ENCODE data around the gene GRM3.

Gene GRM3

GRCh38 chr7:86706406-86706805 lies 62.7 kb downstream of the GRM3 start:
- DNase-seq = no peak

DNA sequence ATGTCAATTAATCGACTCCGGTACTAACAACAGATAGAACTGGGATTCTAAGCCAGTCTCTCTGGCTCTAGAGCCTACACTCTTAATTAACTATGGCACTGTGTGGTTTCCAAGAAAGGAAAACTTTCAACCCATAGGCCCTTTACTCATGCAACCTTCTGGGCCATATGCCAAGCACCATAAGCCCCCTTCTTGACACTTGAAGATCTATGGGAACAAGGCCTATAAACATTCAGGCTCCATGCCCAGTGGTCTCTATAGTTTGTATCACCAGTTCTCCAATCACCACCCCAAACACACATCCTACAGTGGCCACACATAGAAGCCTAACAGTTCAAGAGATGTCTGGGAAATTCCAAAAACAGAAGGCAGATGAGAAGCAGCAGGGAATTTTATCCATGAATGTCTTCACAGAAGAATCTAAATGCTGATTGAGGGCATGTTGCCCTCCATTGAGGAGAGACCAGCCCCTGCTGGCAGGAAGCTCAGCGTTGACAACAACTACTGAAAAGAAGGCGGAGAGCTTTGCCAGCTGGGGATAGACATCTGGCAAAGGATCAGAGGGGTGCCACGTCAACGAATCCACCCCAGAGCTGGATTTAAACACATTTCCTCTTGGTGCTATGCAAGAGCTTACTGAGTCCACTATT lies 64.4 kb downstream of the GRM3 start:
- no peak for DNase-seq

DNA sequence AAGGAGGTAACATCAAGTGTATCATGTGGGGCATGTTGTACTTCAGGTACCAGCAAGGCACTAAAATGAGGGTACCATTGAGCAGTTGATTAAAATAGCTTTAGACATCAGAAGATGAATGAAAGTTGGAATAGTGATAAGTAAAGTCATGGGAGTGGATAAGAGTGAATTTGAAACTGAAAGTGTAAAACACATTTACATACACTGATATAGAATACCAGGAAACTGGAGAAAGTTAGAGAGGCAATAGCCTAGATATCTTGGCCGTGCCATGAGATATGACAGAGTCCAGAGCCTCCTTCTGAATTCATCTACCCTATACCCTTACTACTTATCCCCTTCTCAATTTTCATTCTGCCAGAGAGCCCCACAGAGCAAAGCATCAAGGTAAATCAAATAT lies 76.6 kb downstream of the GRM3 start:
- DNase-seq = no peak

GRCh38 chr7:86733783-86734182 lies 90.1 kb downstream of the GRM3 start:
- peak; percentile 27 for DNase-seq

GRCh38 chr7:86745013-86745745 lies 101.5 kb downstream of the GRM3 start:
- peak; percentile 76 for DNase-seq

- no peak for DNase-seq
These were observed 104.0 kb downstream of the GRM3 start for GRCh38 chr7:86747698-86748097.

DNA sequence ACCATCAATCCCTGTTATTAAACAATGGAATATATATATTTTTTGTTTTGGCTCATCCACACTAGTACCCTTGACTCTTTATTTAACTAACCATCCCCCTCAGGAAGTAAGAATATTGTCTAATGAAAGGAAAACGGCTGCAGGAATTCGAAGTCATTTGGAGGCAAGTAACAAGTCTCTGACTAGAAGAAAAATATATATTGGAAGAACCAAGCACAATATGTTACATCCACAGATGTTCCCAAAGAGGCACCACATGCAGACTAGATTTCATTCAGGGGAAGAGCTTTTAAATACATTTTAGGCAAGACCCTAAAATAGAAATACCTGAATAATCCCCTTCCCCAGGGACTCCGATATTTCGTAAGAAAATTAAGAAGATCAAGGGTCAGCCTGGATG lies 104.5 kb downstream of the GRM3 start:
- DNase-seq = no peak

GRCh38 chr7:86748843-86749719 lies 105.4 kb downstream of the GRM3 start:
- DNase-seq = no peak

DNA sequence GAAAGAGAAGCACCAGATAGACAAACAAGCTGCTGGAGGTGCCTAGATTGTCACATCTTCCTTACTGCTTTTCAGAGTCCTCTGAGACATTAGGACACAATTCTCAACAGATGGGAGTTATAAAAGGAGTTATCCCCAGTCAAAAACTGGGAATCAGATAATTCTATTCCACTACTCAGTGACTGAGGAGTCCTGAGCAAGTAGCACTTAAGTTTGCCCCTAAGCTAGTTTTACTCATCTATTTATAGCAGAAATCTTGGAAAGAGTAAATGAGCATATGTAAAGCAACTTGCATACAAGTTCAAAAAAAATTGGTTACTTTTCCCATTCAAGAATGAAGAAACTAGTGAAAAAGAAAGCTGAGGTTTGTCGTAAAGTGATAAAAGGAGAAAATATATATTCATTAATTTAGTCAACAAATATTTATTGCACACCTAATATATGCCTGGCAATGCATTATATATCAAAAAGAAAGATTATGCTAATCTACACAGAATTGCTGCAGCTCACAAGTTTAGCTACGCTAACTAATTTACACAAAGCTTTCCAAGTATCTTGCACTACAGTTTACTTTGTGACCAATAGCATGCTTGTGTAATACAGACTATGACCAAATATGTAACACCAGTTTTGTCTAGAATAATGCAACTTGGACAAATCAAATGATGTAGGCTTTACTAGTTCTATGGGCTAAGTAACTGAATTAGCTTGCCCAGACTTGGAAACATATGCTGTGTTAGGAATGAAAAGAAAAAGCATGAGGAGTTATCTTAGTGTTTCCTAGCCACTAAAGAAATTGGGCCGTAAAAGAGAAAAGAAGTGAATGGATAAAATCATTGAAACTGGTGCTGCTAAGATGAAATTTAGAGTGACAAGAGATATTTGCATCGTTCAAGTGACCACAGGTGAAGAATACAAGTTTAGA lies 106.3 kb downstream of the GRM3 start:
- DNase-seq = no peak

GRCh38 chr7:86760236-86760635 lies 116.5 kb downstream of the GRM3 start:
- no peak for DNase-seq

- no peak for DNase-seq
These were observed 118.4 kb downstream of the GRM3 start for GRCh38 chr7:86762129-86762528.

DNA sequence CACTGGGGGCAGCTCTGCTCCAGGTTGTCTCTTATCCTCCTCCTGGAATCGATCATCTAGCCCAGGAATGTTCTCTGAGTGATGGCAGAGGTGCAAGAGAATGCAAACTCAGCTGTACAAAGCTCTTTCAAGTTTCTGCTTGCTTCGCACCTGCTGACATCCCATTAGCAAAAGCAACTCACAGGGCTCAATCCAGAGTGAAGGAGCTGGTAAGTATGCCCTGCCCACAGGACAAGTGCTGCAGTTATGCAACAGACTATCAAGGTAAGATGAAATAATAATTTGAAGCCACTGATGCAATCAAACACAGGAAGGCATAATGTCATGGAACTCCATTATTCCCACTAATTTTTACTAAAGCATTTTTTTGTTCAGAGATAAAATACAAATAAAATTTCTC lies 122.2 kb downstream of the GRM3 start:
- DNase-seq = no peak

GRCh38 chr7:86768394-86768793 lies 124.7 kb downstream of the GRM3 start:
- no peak for DNase-seq

DNA sequence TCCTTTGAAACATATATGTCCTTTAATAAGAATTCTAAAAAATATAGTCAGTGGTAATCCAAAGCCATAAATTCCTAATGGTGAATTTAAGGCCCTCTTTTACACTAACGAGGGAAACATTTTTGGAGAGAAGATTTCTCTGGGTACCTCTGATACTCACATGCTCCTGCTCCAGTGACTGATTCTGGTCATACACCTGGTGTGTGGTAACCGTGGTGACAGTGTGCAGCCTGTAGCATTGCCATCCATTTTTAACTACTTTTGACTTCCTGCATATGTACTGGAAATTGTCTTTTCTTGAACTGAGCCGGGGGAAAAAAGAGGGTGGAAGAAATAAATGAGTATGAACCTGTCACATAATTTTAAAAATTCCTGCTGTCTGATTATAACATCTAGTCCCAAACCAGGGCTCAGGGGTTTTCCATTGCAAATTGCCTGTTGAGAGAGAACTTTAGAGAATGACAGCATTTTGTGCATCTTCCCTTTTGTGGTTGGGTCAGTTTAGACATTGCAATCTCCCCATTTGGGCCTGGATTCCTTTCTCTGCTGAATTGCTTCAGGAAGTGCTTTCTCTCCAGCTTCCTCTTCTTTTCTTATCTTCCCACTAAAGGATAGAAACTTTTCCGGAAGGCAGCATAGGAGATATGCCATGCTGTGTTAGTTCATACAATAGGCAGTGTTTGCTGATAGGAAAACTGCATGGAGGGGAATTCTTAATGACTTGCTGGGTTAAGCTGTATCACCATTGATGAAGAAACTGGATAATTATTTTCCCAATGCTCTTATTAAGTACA lies 125.5 kb downstream of the GRM3 start:
- no peak for DNase-seq

DNA sequence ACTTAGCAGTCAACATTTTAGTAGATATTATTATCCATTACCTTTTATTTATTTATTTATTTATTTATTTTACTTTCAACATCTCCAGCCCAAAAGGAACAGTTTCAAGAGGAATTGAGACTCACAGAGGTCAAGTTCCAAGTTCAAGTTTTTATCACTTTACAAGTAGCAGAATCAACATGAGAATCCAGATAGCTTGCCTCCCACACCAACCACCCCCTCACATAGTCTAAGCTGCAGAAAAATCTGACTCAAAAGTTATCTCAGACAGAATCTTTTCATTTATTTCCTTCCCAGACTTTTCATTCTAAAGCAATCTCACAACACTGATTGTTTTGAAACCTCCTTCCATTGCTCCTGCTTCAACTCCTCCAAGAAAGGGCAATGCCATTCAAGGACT lies 129.6 kb downstream of the GRM3 start:
- no peak for DNase-seq

DNA sequence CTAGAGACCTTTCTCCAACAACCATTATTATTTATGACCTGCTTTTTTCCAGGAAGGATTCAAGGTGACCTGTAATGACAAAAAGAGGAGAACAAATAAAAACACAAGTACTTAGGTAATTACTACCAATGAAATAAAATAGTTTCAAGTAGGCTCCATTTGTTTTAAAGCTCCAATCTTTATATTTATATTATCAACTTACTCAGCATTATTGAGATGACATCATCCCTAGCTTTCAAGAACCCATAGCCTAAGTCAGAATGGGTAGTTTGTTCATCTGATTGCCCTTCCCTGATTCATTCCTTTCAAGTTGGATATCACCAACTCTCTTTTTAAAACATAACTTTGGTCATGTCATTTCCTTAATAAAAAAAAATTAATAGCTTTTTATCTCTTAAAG lies 131.5 kb downstream of the GRM3 start:
- DNase-seq = no peak

GRCh38 chr7:86776136-86776535 lies 132.4 kb downstream of the GRM3 start:
- DNase-seq = no peak

GRCh38 chr7:86778271-86778670 lies 134.6 kb downstream of the GRM3 start:
- DNase-seq = no peak

DNA sequence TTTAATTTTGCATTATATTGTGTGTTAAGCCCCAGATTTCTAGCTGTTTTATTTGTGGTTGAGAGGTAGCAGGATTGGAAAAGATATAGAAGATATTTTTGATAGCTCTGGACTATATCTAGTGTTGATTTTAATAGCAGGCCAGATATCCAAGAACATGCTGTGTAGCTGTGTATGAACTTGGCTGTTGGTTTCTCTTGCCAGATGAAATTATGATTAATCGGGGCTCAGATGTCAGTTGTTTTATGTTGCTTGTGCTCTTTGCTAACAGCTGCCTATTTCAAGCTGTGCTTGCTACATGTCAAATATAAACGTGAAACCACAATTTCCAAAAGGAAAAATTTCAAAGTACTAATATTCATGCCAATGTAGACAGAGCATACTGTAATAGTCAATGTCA lies 141.1 kb downstream of the GRM3 start:
- DNase-seq = no peak

- no peak for DNase-seq
These were observed 141.9 kb downstream of the GRM3 start for GRCh38 chr7:86785641-86786040.

GRCh38 chr7:86786376-86786775 lies 142.7 kb downstream of the GRM3 start:
- no peak for DNase-seq

- no peak for DNase-seq
These were observed 145.2 kb downstream of the GRM3 start for GRCh38 chr7:86788948-86789347.

All from NCI-H2029 treated with DMSO at 0.1 percent for 48 hours (cell line).